ENCODE measurements around the gene MGAT5.

GRCh38 chr2:134276381-134277172 is 22.7 kb downstream of the MGAT5 start:
- TF ChIP-seq, protein P1, sequence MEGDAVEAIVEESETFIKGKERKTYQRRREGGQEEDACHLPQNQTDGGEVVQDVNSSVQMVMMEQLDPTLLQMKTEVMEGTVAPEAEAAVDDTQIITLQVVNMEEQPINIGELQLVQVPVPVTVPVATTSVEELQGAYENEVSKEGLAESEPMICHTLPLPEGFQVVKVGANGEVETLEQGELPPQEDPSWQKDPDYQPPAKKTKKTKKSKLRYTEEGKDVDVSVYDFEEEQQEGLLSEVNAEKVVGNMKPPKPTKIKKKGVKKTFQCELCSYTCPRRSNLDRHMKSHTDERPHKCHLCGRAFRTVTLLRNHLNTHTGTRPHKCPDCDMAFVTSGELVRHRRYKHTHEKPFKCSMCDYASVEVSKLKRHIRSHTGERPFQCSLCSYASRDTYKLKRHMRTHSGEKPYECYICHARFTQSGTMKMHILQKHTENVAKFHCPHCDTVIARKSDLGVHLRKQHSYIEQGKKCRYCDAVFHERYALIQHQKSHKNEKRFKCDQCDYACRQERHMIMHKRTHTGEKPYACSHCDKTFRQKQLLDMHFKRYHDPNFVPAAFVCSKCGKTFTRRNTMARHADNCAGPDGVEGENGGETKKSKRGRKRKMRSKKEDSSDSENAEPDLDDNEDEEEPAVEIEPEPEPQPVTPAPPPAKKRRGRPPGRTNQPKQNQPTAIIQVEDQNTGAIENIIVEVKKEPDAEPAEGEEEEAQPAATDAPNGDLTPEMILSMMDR (conservative IDR thresholded peaks at IDR 0.05): no peak
- no peak for TF ChIP-seq ZFX (IDR thresholded peaks at IDR 0.05)
